Neural cell (in vitro differentiated cells): ENCODE results near the gene GRIK3. TPM values are rescaled to one million over a fixed set of nuclear protein-coding genes. Genes with fewer than 3 reads are reported as not detected.

Source experiments
- H2AFZ ChIP-seq: fragments of 200-600, 300-800 bp; sonication (generic), shearing (Covaris generic); 2 replicates; pipeline ENCODE4 v1.6.0; 2014; ENCODE audit warnings: low read depth, mild to moderate bottlenecking, antibody characterized with exemption, low read length, moderate library complexity
- H3F3A ChIP-seq: fragments of 200-600 bp; shearing (Covaris generic); 2 replicates; pipeline ENCODE4 v1.6.1; 2016; ENCODE audit warnings: mild to moderate bottlenecking, moderate library complexity, mixed read lengths, antibody characterized with exemption, low read length; ENCODE audit not compliant: insufficient read depth, poor library complexity, severe bottlenecking
- H3K27ac ChIP-seq: fragments of 200-600, 300-800 bp; sonication (generic), shearing (Covaris generic); 2 replicates; pipeline ENCODE4 v1.5.1; 2014; ENCODE audit warnings: mild to moderate bottlenecking, low read length, moderate library complexity
- H3K27me3 ChIP-seq: fragments of 300-800, 200-600 bp; sonication (generic), shearing (Covaris generic); 2 replicates; pipeline ENCODE4 v1.6.0; 2014; ENCODE audit warnings: mild to moderate bottlenecking, low read depth, low read length, moderate library complexity; ENCODE audit not compliant: insufficient read depth
- H3K36me3 ChIP-seq: fragments of 300-800, 200-600 bp; sonication (generic), shearing (Covaris generic); 2 replicates; pipeline ENCODE4 v1.5.1; 2014; ENCODE audit warnings: mild to moderate bottlenecking, antibody characterized with exemption, low read length, moderate library complexity; ENCODE audit not compliant: insufficient read depth
- H3K4me2 ChIP-seq: fragments of 300-800, 200-600 bp; sonication (generic), shearing (Covaris generic); 2 replicates; pipeline ENCODE4 v1.6.0; 2014; ENCODE audit warnings: mild to moderate bottlenecking, low read length
- H3K4me3 ChIP-seq: fragments of 300-800, 200-600 bp; sonication (generic), shearing (Covaris generic); 2 replicates; pipeline ENCODE4 v1.5.1; 2014; ENCODE audit warnings: mild to moderate bottlenecking, low read length, moderate library complexity
- H3K79me2 ChIP-seq: fragments of 200-600 bp; shearing (Covaris generic); replicated peaks from 2 replicates; pipeline ENCODE4 v1.6.0; 2014; ENCODE audit warnings: mild to moderate bottlenecking, low read length, moderate library complexity; ENCODE audit not compliant: insufficient read depth
- H3K9ac ChIP-seq: fragments of 300-800, 200-600 bp; sonication (generic), shearing (Covaris generic); 2 replicates; pipeline ENCODE4 v1.6.1; 2016; ENCODE audit warnings: mild to moderate bottlenecking, low read length, mixed read lengths
- H3K9me2 ChIP-seq: fragments of 200-600 bp; shearing (Covaris generic); 2 replicates; pipeline ENCODE4 v1.6.1; 2016; ENCODE audit warnings: mild to moderate bottlenecking, low read length, mixed read lengths; ENCODE audit not compliant: insufficient read depth
- H3K9me3 ChIP-seq: fragments of 200-600, 300-800 bp; sonication (generic), shearing (Covaris generic); 2 replicates; pipeline ENCODE4 v1.6.1; 2016; ENCODE audit warnings: mild to moderate bottlenecking, mixed run types, low read length, moderate library complexity, mixed read lengths
- H4K20me1 ChIP-seq: fragments of 200-600 bp; shearing (Covaris generic); 2 replicates; pipeline ENCODE4 v1.6.1; 2016; ENCODE audit warnings: mild to moderate bottlenecking, mixed run types; ENCODE audit not compliant: insufficient read depth
- CTCF ChIP-seq: fragments of 450-650 bp; IDR thresholded peaks from 2 replicates; pipeline ENCODE4 v1.5.1; 2014; ENCODE audit warnings: antibody characterized with exemption, mild to moderate bottlenecking, moderate library complexity; ENCODE audit not compliant: poor library complexity, severe bottlenecking
- EP300 ChIP-seq: fragments of 450-650 bp; conservative IDR thresholded peaks from 2 replicates; pipeline ENCODE4 v1.6.1; 2014; ENCODE audit warnings: antibody characterized with exemption, mild to moderate bottlenecking, moderate library complexity; ENCODE audit not compliant: poor library complexity, severe bottlenecking
- EZH2 ChIP-seq: fragments of 200-600, 300-800 bp; shearing (Covaris generic), sonication (generic); IDR thresholded peaks from 2 replicates; pipeline ENCODE4 v1.6.1; 2014; ENCODE audit warnings: antibody characterized with exemption, low read length, borderline replicate concordance, mild to moderate bottlenecking; ENCODE audit not compliant: insufficient read depth, poor library complexity, severe bottlenecking
- MXI1 ChIP-seq: fragments of 450-650 bp; conservative IDR thresholded peaks from 2 replicates; pipeline ENCODE4 v1.6.1; 2014; ENCODE audit warnings: antibody characterized with exemption, mild to moderate bottlenecking; ENCODE audit not compliant: poor library complexity, severe bottlenecking
- POLR2AphosphoS5 ChIP-seq: IDR thresholded peaks from 2 replicates; pipeline ENCODE4 v1.6.1; 2012
- RAD21 ChIP-seq: fragments of 450-650 bp; conservative IDR thresholded peaks from 2 replicates; pipeline ENCODE4 v1.6.1; 2014; ENCODE audit warnings: antibody characterized with exemption, mild to moderate bottlenecking, moderate library complexity
- REST ChIP-seq: IDR thresholded peaks from 2 replicates; pipeline ENCODE4 v1.6.1; 2012; ENCODE audit warnings: borderline replicate concordance
- SMC3 ChIP-seq: fragments of 450-650 bp; conservative IDR thresholded peaks from 2 replicates; pipeline ENCODE4 v1.6.1; 2014; ENCODE audit warnings: antibody characterized with exemption, mild to moderate bottlenecking, moderate library complexity; ENCODE audit not compliant: poor library complexity
- TAF1 ChIP-seq: IDR thresholded peaks from 2 replicates; pipeline ENCODE4 v1.6.1; 2012; ENCODE audit warnings: low read depth
- polyA plus RNA-seq: library from polyadenylated mRNA; depleted of rRNA; stranded (reverse); fragments of >200 nt; gene quantifications from 2 replicates; pipeline ENCODE4 v1.2.3, GENCODE V29; 2014

The GRIK3 gene
- polyA plus RNA-seq, 1 donor from 2014 or later = 5.0 TPM

- no peaks in the 10 kb centered on the region for H3K27me3 ChIP-seq
- H2AFZ ChIP-seq = no peak overlapping the region
- H4K20me1 ChIP-seq = no peaks in the 10 kb centered on the region
- H3K9ac ChIP-seq = no peak overlapping the region
- no peak overlapping the region for H3K4me3 ChIP-seq
- no peak overlapping the region for H3K4me2 ChIP-seq
- TF ChIP-seq TAF1 (no peak), RAD21 (no peak), REST (no peak), EZH2 (no peak), SMC3 (no peak), CTCF (no peak), EP300 (no peak), MXI1 (no peak), POLR2AphosphoS5 (no peak)
- no peaks in the 10 kb centered on the region for H3F3A ChIP-seq
- no peaks in the 10 kb centered on the region for H3K9me3 ChIP-seq
- no peaks in the 10 kb centered on the region for H3K9me2 ChIP-seq
- no peaks in the 10 kb centered on the region for H3K36me3 ChIP-seq
- H3K79me2 ChIP-seq = no peaks in the 10 kb centered on the region
- no peak overlapping the region for H3K27ac ChIP-seq
Measured at GRCh38 chr1:36948147-36948546, 86.2 kb downstream of the GRIK3 start.

- no peaks in the 10 kb centered on the region for H3K36me3 ChIP-seq
- H3F3A ChIP-seq = no peaks in the 10 kb centered on the region
- TF ChIP-seq CTCF (no peak), EP300 (peak; percentile 13)
- no peak overlapping the region for H3K4me3 ChIP-seq
- H3K27me3 ChIP-seq = no peaks in the 10 kb centered on the region
- no peak overlapping the region for H3K27ac ChIP-seq
- no peaks in the 10 kb centered on the region for H3K9me3 ChIP-seq
- H2AFZ ChIP-seq = no peak overlapping the region
- H3K9ac ChIP-seq = no peak overlapping the region
- no peaks in the 10 kb centered on the region for H3K79me2 ChIP-seq
- H3K9me2 ChIP-seq = no peaks in the 10 kb centered on the region
- H3K4me2 ChIP-seq = no peak overlapping the region
- no peaks in the 10 kb centered on the region for H4K20me1 ChIP-seq
Measured at GRCh38 chr1:36947384-36947783, 86.9 kb downstream of the GRIK3 start.
